ENCODE results near the gene KCTD15.

- TF ChIP-seq PAX8 (IDR thresholded peaks at IDR 0.05) (no peak), STAT3 (IDR thresholded peaks at IDR 0.05; ENCODE audit: low read depth, low read length) (no peak), CTCF (IDR thresholded peaks at IDR 0.05 in 2 of 3, conservative IDR thresholded peaks at IDR 0.05 in 1 of 3; ENCODE audit: control insufficient read depth in 2 of 3, extremely low read depth in 1 of 3, insufficient read depth in 1 of 3, low read depth in 3 of 3, low read length in 3 of 3) (no peak)
Observed at GRCh38 chr19:33772858-33773180, 23.9 kb upstream of the KCTD15 start.

Data from GM12878 (cell line).